Measurements from ENCODE around the gene POMT2.

The POMT2 gene

GRCh38 chr14:77257700-77258099 lies 63.0 kb downstream of the POMT2 start:
- no peak for TF ChIP-seq GATA3 (IDR thresholded peaks at IDR 0.05; ENCODE audit: low read depth, low read length)
- TF ChIP-seq GATA2 (IDR thresholded peaks at IDR 0.05; ENCODE audit: low read depth, low read length), result no peak

- no peak for TF ChIP-seq GATA2 (IDR thresholded peaks at IDR 0.05; ENCODE audit: low read depth, low read length)
These were observed 64.0 kb downstream of the POMT2 start for GRCh38 chr14:77256694-77257093.

- no peak for TF ChIP-seq GATA3 (IDR thresholded peaks at IDR 0.05; ENCODE audit: low read depth, low read length)
- no peak for TF ChIP-seq GATA2 (IDR thresholded peaks at IDR 0.05; ENCODE audit: low read depth, low read length)
These were observed 67.1 kb downstream of the POMT2 start for GRCh38 chr14:77253333-77254190.

- TF ChIP-seq GATA3 (IDR thresholded peaks at IDR 0.05; ENCODE audit: low read depth, low read length) (no peak), GATA2 (IDR thresholded peaks at IDR 0.05; ENCODE audit: low read depth, low read length) (no peak)
These were observed 68.8 kb downstream of the POMT2 start for GRCh38 chr14:77251870-77252269.

GRCh38 chr14:77250927-77251326 lies 69.8 kb downstream of the POMT2 start:
- TF ChIP-seq GATA3 (IDR thresholded peaks at IDR 0.05; ENCODE audit: low read depth, low read length), result no peak
- TF ChIP-seq GATA2 (IDR thresholded peaks at IDR 0.05; ENCODE audit: low read depth, low read length), result no peak

GRCh38 chr14:77249286-77249685 lies 71.4 kb downstream of the POMT2 start:
- no peak for TF ChIP-seq GATA3 (IDR thresholded peaks at IDR 0.05; ENCODE audit: low read depth, low read length)
- TF ChIP-seq GATA2 (IDR thresholded peaks at IDR 0.05; ENCODE audit: low read depth, low read length), result no peak

GRCh38 chr14:77248666-77249065 lies 72.0 kb downstream of the POMT2 start:
- no peak for TF ChIP-seq GATA2 (IDR thresholded peaks at IDR 0.05; ENCODE audit: low read depth, low read length)
- TF ChIP-seq GATA3 (IDR thresholded peaks at IDR 0.05; ENCODE audit: low read depth, low read length), result no peak

- no peak for TF ChIP-seq GATA3 (IDR thresholded peaks at IDR 0.05; ENCODE audit: low read depth, low read length)
- no peak for TF ChIP-seq GATA2 (IDR thresholded peaks at IDR 0.05; ENCODE audit: low read depth, low read length)
These were observed 73.9 kb downstream of the POMT2 start for GRCh38 chr14:77246784-77247183.

GRCh38 chr14:77245820-77246219 lies 74.9 kb downstream of the POMT2 start:
- no peak for TF ChIP-seq GATA2 (IDR thresholded peaks at IDR 0.05; ENCODE audit: low read depth, low read length)
- TF ChIP-seq GATA3 (IDR thresholded peaks at IDR 0.05; ENCODE audit: low read depth, low read length), result no peak

GRCh38 chr14:77243853-77244252 lies 76.8 kb downstream of the POMT2 start:
- no peak for TF ChIP-seq GATA3 (IDR thresholded peaks at IDR 0.05; ENCODE audit: low read depth, low read length)
- no peak for TF ChIP-seq GATA2 (IDR thresholded peaks at IDR 0.05; ENCODE audit: low read depth, low read length)

- TF ChIP-seq GATA2 (IDR thresholded peaks at IDR 0.05; ENCODE audit: low read depth, low read length) (no peak), GATA3 (IDR thresholded peaks at IDR 0.05; ENCODE audit: low read depth, low read length) (no peak)
These were observed 77.9 kb downstream of the POMT2 start for GRCh38 chr14:77242752-77243151.

GRCh38 chr14:77241955-77242354 lies 78.7 kb downstream of the POMT2 start:
- no peak for TF ChIP-seq GATA3 (IDR thresholded peaks at IDR 0.05; ENCODE audit: low read depth, low read length)
- TF ChIP-seq GATA2 (IDR thresholded peaks at IDR 0.05; ENCODE audit: low read depth, low read length), result no peak

GRCh38 chr14:77240336-77240915 lies 80.3 kb downstream of the POMT2 start:
- TF ChIP-seq GATA3 (IDR thresholded peaks at IDR 0.05; ENCODE audit: low read depth, low read length) (no peak), GATA2 (IDR thresholded peaks at IDR 0.05; ENCODE audit: low read depth, low read length) (no peak)

- TF ChIP-seq GATA2 (IDR thresholded peaks at IDR 0.05; ENCODE audit: low read depth, low read length) (no peak), GATA3 (IDR thresholded peaks at IDR 0.05; ENCODE audit: low read depth, low read length) (no peak)
These were observed 81.3 kb downstream of the POMT2 start for GRCh38 chr14:77239412-77239811.

GRCh38 chr14:77238996-77239395 lies 81.7 kb downstream of the POMT2 start:
- TF ChIP-seq GATA3 (IDR thresholded peaks at IDR 0.05; ENCODE audit: low read depth, low read length) (no peak), GATA2 (IDR thresholded peaks at IDR 0.05; ENCODE audit: low read depth, low read length) (no peak)

Data from SH-SY5Y (cell line).